ENCODE measurements around the gene TNK2.
"Not testable (repeated sequence)": the region's sequence is repeated elsewhere in the genome, so short reads cannot be mapped to it uniquely, and the experiment has no call there.

Gene TNK2

GRCh38 chr3:195907934-195908693, at the start of gene TNK2:
Gene TNK2, minus strand, starts transcription at chr3:195908551. Its CDS starts 19,963 bp downstream, at chr3:195888588.
- DNase-seq, result peak; percentile 79

- no peak for DNase-seq
Observed at GRCh38 chr3:195956577-195956976, 48.2 kb upstream of the TNK2 start.

GRCh38 chr3:195955416-195955841, 47.1 kb upstream of the TNK2 start:
- not testable (repeated sequence) for DNase-seq

- DNase-seq, result not testable (repeated sequence)
Observed at GRCh38 chr3:195954752-195955119, 46.4 kb upstream of the TNK2 start.

GRCh38 chr3:195954052-195954751, 45.9 kb upstream of the TNK2 start:
- peak; percentile 91 for DNase-seq

GRCh38 chr3:195952590-195952989, 44.2 kb upstream of the TNK2 start:
- DNase-seq, result not testable (repeated sequence)

GRCh38 chr3:195951443-195952177, 43.3 kb upstream of the TNK2 start:
- not testable (repeated sequence) for DNase-seq

- DNase-seq, result not testable (repeated sequence)
Observed at GRCh38 chr3:195950731-195951130, 42.4 kb upstream of the TNK2 start.

GRCh38 chr3:195950164-195950563, 41.8 kb upstream of the TNK2 start:
- DNase-seq, result not testable (repeated sequence)

GRCh38 chr3:195946910-195947699, 38.8 kb upstream of the TNK2 start:
- DNase-seq, result not testable (repeated sequence)

GRCh38 chr3:195941265-195941815, 33.0 kb upstream of the TNK2 start:
- DNase-seq, result not testable (repeated sequence)

- not testable (repeated sequence) for DNase-seq
Observed at GRCh38 chr3:195940806-195941205, 32.5 kb upstream of the TNK2 start.

GRCh38 chr3:195939526-195940470, 31.4 kb upstream of the TNK2 start:
- DNase-seq, result not testable (repeated sequence)

- not testable (repeated sequence) for DNase-seq
Observed at GRCh38 chr3:195933044-195933430, 24.7 kb upstream of the TNK2 start.

- no peak for DNase-seq
Observed at GRCh38 chr3:195932418-195933043, 24.2 kb upstream of the TNK2 start.

GRCh38 chr3:195931582-195932273, 23.4 kb upstream of the TNK2 start:
- DNase-seq, result no peak

- DNase-seq, result no peak
Observed at GRCh38 chr3:195929452-195929851, 21.1 kb upstream of the TNK2 start.

GRCh38 chr3:195921334-195921791, 13.0 kb upstream of the TNK2 start:
- DNase-seq, result no peak

- DNase-seq, result no peak
Observed at GRCh38 chr3:195918176-195918575, 9.8 kb upstream of the TNK2 start.

GRCh38 chr3:195916991-195917390, 8.6 kb upstream of the TNK2 start:
- DNase-seq, result no peak
